HG03175 (cell line): ENCODE measurements around the gene JADE2.
"Not testable (repeated sequence)": the region's sequence is repeated elsewhere in the genome, so short reads cannot be mapped to it uniquely, and the experiment has no call there.

Source experiments
- ATAC-seq: cut with Tn5 transposase; IDR thresholded peaks from one replicate; pipeline ENCODE4 v1.9.1; 2021; ENCODE audit warnings: mild to moderate bottlenecking, moderate library complexity; ENCODE audit not compliant: unreplicated experiment

JADE2 gene

GRCh38 chr5:134583766-134584165 is 58.3 kb downstream of the JADE2 start:
- no peak for ATAC-seq

DNA sequence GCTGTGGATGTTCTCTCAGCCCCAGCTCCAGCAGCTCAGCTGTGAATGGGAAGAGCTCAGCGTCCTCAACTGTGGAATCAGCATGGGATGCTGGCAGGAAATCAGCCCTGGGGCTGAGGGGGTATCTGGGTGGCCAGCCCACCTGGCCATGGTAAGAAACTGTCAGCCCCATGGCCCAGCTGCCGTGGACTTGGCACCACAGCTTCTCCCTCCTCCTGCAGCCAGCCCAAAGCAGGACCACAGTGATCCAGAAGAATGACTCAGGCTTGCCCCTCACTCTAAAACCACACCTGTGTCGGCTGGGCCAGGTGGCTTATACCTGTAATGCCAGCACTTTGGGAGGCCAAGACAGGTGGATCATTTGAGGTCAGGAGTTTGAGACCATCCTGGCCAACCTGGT is 59.2 kb downstream of the JADE2 start:
- no peak for ATAC-seq

DNA sequence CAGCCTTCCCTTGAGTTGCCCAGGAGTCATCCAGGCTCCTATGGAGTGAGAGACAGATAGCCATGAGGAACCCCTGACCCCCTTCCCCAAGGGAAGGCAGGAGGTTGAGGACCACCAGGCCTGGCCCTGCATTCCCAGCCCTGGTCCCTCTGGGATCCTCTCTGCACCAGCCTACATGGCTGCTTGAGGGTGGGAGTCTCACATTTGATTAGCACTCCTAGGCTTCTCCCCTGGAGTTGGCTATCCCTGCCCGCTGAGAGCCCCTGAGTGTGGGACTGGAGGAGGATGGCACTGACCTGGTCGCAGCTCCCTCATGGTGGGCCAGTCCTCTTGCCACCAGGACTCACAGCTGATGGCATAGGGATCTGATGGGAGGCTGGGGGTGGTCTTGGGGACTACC is 60.5 kb downstream of the JADE2 start:
- ATAC-seq, result no peak

DNA sequence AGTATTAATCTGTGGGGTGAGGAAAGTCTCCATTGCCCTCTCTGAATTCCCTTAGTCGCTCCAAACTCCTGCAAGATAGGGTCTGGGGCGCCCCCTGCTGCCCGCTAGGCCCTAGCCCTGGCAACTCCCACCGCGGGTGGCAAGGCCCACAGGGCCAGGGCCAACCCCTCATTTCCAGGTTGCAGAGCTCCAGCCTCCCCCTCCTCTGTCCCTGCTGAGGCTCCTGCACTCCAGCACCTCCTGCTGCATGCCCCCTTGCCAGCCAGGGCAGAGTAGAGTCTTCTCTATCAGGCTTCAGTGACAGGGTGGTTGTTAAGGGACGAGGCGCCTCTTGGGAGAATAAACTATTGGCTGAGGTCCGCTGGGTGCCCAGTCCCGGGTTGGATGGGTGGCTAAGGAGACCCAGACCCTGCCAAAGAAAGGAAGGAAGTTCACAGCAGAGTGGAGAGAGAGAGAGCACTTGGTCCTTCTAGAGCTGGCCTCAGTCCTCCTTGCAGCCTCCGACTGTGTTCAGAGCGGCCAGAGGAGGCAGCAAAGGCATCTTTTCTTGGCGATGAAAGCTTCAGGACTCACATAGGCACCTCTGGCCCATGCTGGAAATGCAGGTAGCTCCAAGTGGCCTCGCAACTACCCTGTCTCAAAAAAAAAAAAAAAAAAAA is 61.5 kb downstream of the JADE2 start:
- ATAC-seq, result peak; percentile 93

DNA sequence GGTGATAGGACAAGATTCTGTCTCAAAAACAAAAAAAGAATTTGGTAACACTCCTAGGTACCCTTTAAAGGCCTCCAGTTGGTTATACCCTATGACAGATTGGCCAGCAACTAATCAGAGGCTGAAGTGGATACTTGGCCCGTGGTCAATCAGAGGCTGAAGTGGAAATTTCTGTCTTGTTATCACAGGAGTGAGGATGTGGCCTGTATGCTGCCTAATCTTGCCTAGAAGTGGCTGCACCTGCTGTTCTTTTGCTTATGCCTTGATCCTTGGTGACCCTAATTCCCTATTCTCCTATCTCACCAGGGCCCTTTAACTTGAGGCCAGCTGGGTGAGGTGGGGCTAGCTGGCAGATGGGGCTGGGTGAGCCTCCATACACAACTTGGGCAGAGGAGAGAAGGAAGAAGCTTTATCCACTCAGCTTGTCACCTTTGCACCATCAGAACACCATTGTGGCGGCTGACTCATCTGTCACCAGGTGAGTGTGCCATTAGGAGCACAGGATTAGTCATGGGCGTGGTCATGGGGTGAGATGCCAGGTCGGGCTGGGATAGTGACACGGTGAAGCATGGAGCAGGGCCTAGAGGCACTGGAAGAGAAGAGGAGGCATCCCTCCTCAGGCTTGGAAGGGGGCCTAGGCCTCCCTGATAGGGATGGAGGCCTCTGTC is 65.7 kb downstream of the JADE2 start:
- no peak for ATAC-seq

- ATAC-seq, result no peak
These were observed 66.8 kb downstream of the JADE2 start for GRCh38 chr5:134592141-134592746.

DNA sequence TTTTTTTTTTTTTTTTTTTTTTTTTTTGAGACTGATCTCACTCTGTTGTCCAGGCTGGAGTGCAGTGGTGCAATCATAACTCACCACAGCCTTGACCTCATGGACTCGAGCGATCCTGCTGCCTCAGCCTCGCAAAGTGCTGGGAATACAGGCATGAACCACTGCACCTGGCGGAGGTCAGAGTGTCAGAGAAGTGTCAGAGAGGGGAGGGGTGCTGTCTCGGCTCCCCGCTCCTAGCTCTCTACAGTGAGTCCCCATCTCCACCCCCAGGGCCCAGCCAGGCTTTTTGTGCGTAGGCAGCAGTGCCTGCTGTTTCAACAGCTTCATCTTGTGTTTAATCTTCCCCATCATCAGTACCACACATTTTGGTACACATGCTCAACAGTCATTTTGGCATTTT is 68.9 kb downstream of the JADE2 start:
- no peak for ATAC-seq

DNA sequence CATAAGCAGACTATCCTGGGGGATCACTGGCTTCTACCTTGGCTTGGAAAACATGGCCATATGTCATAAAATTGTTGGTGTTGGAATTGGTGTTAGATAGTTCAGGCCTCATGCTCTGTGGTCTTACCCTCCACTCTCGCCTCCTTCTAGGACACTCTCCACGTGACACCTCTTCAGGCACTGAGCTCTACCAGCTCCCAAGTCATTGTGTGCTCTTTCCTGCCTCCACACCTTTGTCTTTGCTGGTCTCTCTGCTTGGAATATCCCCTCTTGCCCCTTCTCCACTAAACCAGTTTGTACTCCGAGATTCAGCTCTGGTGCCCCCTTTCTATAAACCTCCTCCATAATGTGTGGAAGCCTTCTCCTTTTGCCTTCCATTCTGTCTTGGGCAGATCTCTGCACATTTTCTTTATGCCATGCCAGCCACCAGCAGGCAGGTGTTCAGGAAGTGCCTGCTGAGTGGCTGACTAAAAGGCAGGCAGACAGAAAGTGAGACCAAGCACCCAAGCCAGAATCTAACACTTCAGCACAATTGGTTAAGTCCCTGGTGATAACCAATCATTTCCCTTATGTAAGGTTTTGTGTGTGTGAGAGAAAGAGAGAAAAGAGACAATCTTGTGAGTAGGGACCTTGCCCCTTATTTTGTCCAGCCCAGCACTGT is 69.5 kb downstream of the JADE2 start:
- ATAC-seq, result peak; percentile 77

DNA sequence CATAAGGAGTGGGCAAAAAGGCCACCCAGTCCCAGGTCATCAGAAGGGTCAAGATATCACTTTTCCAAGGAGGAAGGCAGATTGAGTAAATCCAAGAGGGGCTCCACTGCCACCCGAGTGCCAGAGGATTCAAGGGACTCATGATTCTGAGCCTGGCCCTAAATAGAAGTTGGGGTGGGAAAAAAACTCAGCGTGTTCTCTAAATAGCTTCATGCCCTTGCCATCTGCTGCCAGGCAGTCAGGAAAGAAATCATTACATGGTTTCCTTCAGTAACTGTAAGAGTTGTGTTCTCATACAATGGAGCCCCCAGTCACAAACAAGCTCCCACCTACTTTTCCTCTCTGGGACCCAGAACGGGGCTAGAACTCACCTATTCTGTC is 70.0 kb downstream of the JADE2 start:
- ATAC-seq, result no peak

DNA sequence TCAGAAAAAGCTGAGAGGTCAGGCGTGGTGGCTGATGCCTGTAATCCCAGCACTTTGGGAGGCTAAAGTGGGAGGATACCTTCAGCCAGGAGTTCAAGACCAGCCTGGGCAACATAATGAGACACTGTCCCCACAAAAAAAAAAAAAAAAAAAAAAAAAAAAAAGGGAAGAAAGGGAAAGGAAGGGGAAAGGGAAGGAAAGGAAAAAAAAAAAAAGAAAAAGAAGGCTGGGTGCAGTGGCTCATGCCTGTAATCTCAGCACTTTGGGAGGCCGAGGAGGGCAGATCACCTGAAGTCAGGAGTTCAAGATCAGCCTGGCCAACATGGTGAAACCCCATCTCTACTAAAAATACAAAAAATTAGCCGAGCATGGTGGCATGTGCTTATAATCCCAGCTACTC is 74.3 kb downstream of the JADE2 start:
- not testable (repeated sequence) for ATAC-seq

GRCh38 chr5:134600600-134600999 is 75.1 kb downstream of the JADE2 start:
- ATAC-seq, result no peak

GRCh38 chr5:134603059-134603458 is 77.6 kb downstream of the JADE2 start:
- no peak for ATAC-seq

GRCh38 chr5:134604908-134605307 is 79.4 kb downstream of the JADE2 start:
- ATAC-seq, result no peak

DNA sequence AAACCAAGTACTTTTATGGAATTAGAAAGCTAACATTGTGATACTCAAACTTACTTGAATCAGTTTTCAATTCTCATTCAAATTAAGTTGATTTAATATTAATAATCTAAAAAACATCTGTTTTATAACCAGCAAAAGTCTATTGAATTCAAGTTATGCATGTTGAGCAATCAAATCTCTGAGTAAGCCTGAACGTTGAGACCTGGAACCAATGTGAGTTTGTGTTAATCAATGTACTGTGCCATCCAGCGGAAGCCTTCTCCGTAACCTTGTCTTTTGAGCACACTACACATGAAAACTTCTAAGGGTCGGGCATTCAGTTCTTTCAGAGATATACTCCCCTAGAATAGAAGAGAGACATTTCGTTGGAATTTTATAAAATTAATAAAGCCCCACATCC is 81.3 kb downstream of the JADE2 start:
- no peak for ATAC-seq

DNA sequence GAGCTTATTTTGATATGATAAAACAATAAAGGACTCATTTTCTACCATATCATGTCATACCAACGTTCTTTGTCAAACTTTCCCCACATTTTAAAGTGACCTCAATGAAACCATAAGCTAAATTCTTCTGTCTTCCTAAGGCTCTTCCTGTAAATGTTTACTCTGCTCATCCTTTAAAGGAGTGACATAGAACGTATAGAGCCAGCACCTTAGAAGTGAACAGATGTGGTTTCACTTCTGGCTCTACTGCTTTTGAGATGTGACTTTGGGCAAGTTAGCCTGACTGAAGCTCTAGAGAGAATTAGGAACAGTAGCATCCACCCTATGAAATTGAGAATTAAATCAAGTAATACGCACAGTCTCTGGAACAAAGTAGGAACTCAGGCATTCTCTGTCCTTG is 83.1 kb downstream of the JADE2 start:
- ATAC-seq, result no peak

GRCh38 chr5:134609232-134609851 is 83.9 kb downstream of the JADE2 start:
- peak; percentile 69 for ATAC-seq

- ATAC-seq, result no peak
These were observed 85.3 kb downstream of the JADE2 start for GRCh38 chr5:134610725-134611124.

DNA sequence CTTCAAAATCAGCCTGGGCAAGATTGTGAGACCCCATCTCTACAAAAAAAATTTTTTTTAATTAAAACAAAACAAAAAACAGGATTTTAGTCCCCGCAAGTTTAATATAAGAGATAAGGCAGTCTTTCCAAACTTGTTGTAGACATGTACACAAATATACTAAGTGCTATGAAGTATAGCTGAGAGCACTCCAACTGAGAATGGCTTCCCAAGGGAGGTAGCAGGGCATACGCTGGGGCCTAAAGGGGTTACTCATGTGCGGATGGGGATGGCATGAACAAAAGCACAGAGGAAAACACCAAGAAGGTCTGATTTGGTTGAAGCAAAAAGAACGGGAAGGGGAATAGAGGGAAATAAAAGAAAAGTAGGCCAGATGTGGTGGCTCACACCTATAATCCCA is 86.0 kb downstream of the JADE2 start:
- no peak for ATAC-seq

DNA sequence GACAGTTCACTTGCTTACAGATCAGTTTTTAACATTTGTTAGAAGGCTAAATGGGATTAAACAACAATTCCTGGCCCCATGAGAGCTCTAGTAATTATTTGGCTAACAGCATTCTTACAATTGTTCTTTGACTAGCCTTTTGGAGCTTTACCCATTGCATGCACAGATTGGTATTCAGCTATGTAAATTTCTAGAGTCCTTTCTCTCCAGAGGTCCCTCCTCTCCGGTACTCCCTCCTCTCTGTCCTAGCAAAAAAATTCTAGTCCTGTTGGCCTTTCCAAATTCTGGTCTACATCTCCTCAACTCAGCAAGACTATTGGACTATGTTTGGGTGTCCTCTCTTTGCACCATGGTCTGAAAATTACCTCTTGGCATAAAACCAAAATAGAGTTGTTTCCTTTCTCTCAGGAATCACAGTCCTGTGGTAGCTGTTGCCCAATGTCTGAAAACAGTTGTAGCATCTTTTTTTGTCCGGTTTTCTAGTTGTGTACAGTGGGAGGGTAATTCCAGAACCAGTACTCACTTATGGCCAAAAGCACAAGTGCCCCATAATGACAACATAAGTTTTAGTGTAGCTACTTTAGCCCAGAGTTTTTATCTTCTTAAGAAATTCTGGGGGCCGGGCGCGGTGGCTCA is 89.1 kb downstream of the JADE2 start:
- ATAC-seq, result no peak

- ATAC-seq, result no peak
These were observed 95.2 kb downstream of the JADE2 start for GRCh38 chr5:134620634-134621033.

DNA sequence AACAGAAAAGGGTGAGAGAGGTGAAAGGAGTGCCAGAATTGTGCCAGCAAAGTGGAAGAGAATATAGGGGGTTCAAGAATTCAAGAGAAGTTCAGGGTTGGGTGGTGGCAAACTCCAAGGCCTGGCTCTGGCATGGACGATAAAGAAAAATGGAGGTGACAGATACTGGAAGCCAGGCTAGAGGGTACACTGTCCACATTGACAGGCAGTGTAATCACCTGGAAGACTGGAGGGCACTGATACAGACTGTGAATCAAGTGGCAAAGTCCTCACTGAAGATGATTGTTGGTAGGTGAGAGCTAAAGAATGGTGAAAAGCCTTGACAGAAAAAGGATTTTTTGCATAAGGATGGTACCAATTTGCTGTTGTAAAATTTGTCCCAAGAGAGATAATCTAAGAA is 100.1 kb downstream of the JADE2 start:
- ATAC-seq, result no peak
